Dedifferentiated amniotic fluid mesenchymal stem cell (primary cell): ENCODE data around the gene BBC3.
A peak's percentile ranks its signal among the peaks of the same experiment; 100 is the strongest.

Experiments used
- DNase-seq: peaks from one replicate; pipeline ENCODE4 v3.0.0-alpha.2; 2016; ENCODE audit errors: extremely low spot score

BBC3 gene

GRCh38 chr19:47231215-47232054 is 436 bp upstream of the BBC3 start:
- peak; percentile 61 for DNase-seq

- no peak for DNase-seq
Measured at GRCh38 chr19:47230054-47230920, 712 bp downstream of the BBC3 start.

GRCh38 chr19:47229676-47230053 is 1.3 kb downstream of the BBC3 start:
- no peak for DNase-seq

- DNase-seq = no peak
Measured at GRCh38 chr19:47228937-47229675, 1.9 kb downstream of the BBC3 start.

GRCh38 chr19:47228168-47228936 is 2.6 kb downstream of the BBC3 start:
- DNase-seq = no peak

GRCh38 chr19:47227352-47228167 is 3.4 kb downstream of the BBC3 start:
- peak; percentile 85 for DNase-seq

- DNase-seq = peak; percentile 63
Measured at GRCh38 chr19:47226426-47227351, 4.3 kb downstream of the BBC3 start.

- DNase-seq = peak; percentile 76
Measured at GRCh38 chr19:47225746-47226425, 5.1 kb downstream of the BBC3 start.

GRCh38 chr19:47221890-47222289 is 9.1 kb downstream of the BBC3 start:
- DNase-seq = no peak

- no peak for DNase-seq
Measured at GRCh38 chr19:47221080-47221841, 9.7 kb downstream of the BBC3 start.

GRCh38 chr19:47215581-47215980 is 15.4 kb downstream of the BBC3 start:
- DNase-seq = no peak

GRCh38 chr19:47210689-47211316 is 20.2 kb downstream of the BBC3 start:
- peak; percentile 92 for DNase-seq

- no peak for DNase-seq
Measured at GRCh38 chr19:47210180-47210490, 20.9 kb downstream of the BBC3 start.

- no peak for DNase-seq
Measured at GRCh38 chr19:47209319-47210179, 21.4 kb downstream of the BBC3 start.

GRCh38 chr19:47203254-47203653 is 27.7 kb downstream of the BBC3 start:
- no peak for DNase-seq

GRCh38 chr19:47200530-47200929 is 30.5 kb downstream of the BBC3 start:
- no peak for DNase-seq

- DNase-seq = no peak
Measured at GRCh38 chr19:47197141-47197540, 33.9 kb downstream of the BBC3 start.
